Hepatocyte (in vitro differentiated cells): ENCODE data around the gene COTL1. TPM values are rescaled to one million over a fixed set of nuclear protein-coding genes. Genes with fewer than 3 reads are reported as not detected.
"Not testable (repeated sequence)": the region's sequence is repeated elsewhere in the genome, so short reads cannot be mapped to it uniquely, and the experiment has no call there.

Experiments used
- DNase-seq: peaks from one replicate; pipeline ENCODE4 v3.0.0-alpha.2; 2016; ENCODE audit warnings: low spot score
- H2AFZ ChIP-seq: fragments of 200-600 bp; sonication (generic); 2 replicates; pipeline ENCODE4 v1.6.0; 2016; ENCODE audit warnings: antibody characterized with exemption, mild to moderate bottlenecking
- H3K27ac ChIP-seq: fragments of 200-600 bp; sonication (generic); 2 replicates; pipeline ENCODE4 v1.5.1; 2016; ENCODE audit warnings: mild to moderate bottlenecking
- H3K27me3 ChIP-seq: fragments of 200-600 bp; sonication (generic); 2 replicates; pipeline ENCODE4 v1.6.1; 2016
- H3K36me3 ChIP-seq: fragments of 200-600 bp; sonication (generic); replicated peaks from 2 replicates; pipeline ENCODE4 v1.5.1; 2016; ENCODE audit warnings: low read depth; ENCODE audit not compliant: insufficient read depth
- H3K4me1 ChIP-seq: fragments of 200-600 bp; sonication (generic); 2 replicates; pipeline ENCODE4 v1.5.1; 2016; ENCODE audit warnings: mild to moderate bottlenecking, moderate library complexity; ENCODE audit not compliant: insufficient read depth
- H3K4me2 ChIP-seq: fragments of 200-600 bp; sonication (generic); 2 replicates; pipeline ENCODE4 v1.6.0; 2016
- H3K4me3 ChIP-seq: fragments of 200-600 bp; sonication (generic); 2 replicates; pipeline ENCODE4 v1.5.1; 2016; ENCODE audit warnings: mild to moderate bottlenecking
- H3K79me2 ChIP-seq: fragments of 200-600 bp; sonication (generic); 2 replicates; pipeline ENCODE4 v1.6.0; 2017; ENCODE audit warnings: mild to moderate bottlenecking
- H3K9me2 ChIP-seq: fragments of 200-600 bp; sonication (generic); replicated peaks from 2 replicates; pipeline ENCODE4 v1.6.0; 2017; ENCODE audit warnings: mild to moderate bottlenecking; ENCODE audit not compliant: insufficient read depth
- H3K9me3 ChIP-seq: fragments of 200-600 bp; sonication (generic); 2 replicates; pipeline ENCODE4 v1.5.1; 2016; ENCODE audit warnings: low read depth, mild to moderate bottlenecking
- H4K20me1 ChIP-seq: fragments of 200-600 bp; sonication (generic); 2 replicates; pipeline ENCODE4 v1.6.0; 2016; ENCODE audit warnings: mild to moderate bottlenecking; ENCODE audit not compliant: insufficient read depth, poor library complexity, severe bottlenecking
- CTCF ChIP-seq: fragments of 200-600 bp; sonication (generic); IDR thresholded peaks from 2 replicates; pipeline ENCODE4 v1.5.1; 2016; ENCODE audit warnings: antibody characterized with exemption, mild to moderate bottlenecking; ENCODE audit not compliant: poor library complexity
- EZH2 ChIP-seq: fragments of 200-600 bp; sonication (generic); IDR thresholded peaks from 2 replicates; pipeline ENCODE4 v1.6.1; 2016; ENCODE audit warnings: antibody characterized with exemption, mild to moderate bottlenecking, borderline replicate concordance
- EZH2phosphoT487 ChIP-seq: fragments of 200-600 bp; sonication (generic); IDR thresholded peaks from one replicate; pipeline ENCODE4 v1.6.1; 2018; ENCODE audit warnings: antibody characterized with exemption, mild to moderate bottlenecking, low read depth, moderate library complexity; ENCODE audit not compliant: unreplicated experiment, severe bottlenecking
- WGBS: methylation state at CpG from one replicate; pipeline ENCODE4 v1.1.6; 2016; ENCODE audit warnings: low lambda C conversion rate; ENCODE audit errors: missing lambda C conversion rate; 5-methylcytosine and 5-hydroxymethylcytosine counted together
- polyA plus RNA-seq: library from polyadenylated mRNA; unstranded; fragments of >200 nt; fragmentation: Nextera tagmentation; extraction: Ambion mirVana; gene quantifications from 2 replicates; pipeline ENCODE4 v1.2.1, GENCODE V29; 2016
- total RNA-seq: library from RNA; depleted of rRNA; stranded (reverse); fragments of >200 nt; gene quantifications from 2 replicates; pipeline ENCODE4 v1.2.3, GENCODE V29; 2014

COTL1 gene
- total and polyA plus RNA-seq, 2 experiments from 2014 or later = 30.1 to 104 TPM

DNA sequence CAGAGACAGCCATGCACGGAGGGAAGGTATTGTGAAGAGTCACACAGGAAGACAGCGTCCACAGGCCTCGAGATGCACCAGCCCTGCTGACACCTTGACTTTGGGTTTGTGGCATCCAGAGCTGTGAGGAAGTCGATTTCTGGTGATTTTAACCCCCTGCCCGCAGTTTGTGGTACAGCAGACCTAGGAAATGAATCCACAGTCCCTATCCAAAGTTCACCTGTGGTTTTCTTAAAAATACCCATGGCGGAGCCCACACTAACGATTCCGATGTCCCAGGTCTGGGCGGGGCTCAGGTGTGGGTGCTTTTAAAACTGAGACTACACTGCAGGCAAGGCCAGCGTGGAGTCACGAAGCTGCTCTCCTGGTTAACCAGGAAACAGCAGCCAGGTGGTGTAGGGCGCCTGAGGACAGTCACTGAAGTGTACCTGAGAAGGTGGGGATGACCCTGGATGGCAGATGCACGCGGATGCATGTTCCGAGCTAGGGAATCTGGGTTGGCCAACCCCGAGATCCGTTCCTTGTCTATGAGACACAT lies 99.0 kb downstream of the COTL1 start:
- Histone ChIP-seq H2AFZ (no peak overlapping the region), H4K20me1 (no peaks in the 10 kb centered on the region), H3K27me3 (no peaks in the 10 kb centered on the region), H3K4me2 (no peak overlapping the region), H3K4me1 (no peaks in the 10 kb centered on the region), H3K4me3 (no peak overlapping the region), H3K36me3 (no peaks in the 10 kb centered on the region), H3K27ac (no peak overlapping the region), H3K79me2 (no peaks in the 10 kb centered on the region), H3K9me2 (no peaks in the 10 kb centered on the region), H3K9me3 (no peaks in the 10 kb centered on the region)
- 92% methylated on average over 17 of the region's 17 CpGs for WGBS
- TF ChIP-seq EZH2phosphoT487 (no peak), EZH2 (no peak), CTCF (no peak)
- DNase-seq = no peak

GRCh38 chr16:84518220-84518619 lies 99.7 kb downstream of the COTL1 start:
- not testable (repeated sequence) for H4K20me1 ChIP-seq, H3K9me3 ChIP-seq, DNase-seq, H3K4me1 ChIP-seq, H3K4me2 ChIP-seq, H3K4me3 ChIP-seq, H2AFZ ChIP-seq, H3K36me3 ChIP-seq, H3K27ac ChIP-seq, H3K79me2 ChIP-seq, H3K9me2 ChIP-seq, H3K27me3 ChIP-seq
- 97% methylated on average over 3 of the region's 3 CpGs for WGBS

DNA sequence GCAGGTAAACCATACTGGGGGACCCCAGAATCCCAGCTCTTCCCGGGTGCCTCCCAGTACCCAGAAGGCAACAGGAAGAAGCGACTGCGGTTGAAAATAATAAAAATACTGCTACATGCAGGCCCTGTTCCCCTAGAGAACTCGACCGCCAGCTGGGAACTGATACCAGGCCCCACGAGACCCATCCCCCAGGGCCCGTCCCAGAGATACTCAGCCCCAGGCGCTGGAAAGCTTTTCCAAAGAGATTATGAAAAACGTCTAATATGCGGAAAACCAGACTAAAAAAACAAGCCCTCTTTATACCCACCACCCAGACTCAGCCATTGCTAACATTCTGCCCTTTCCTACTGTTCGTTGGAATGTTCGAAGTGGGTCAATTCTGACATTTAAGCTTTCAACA lies 100.5 kb downstream of the COTL1 start:
- H3K27ac ChIP-seq = no peak overlapping the region
- H3K4me1 ChIP-seq = no peaks in the 10 kb centered on the region
- H3K9me3 ChIP-seq = no peaks in the 10 kb centered on the region
- TF ChIP-seq CTCF = no peak
- no peak for TF ChIP-seq EZH2phosphoT487
- no peak for TF ChIP-seq EZH2
- no peak overlapping the region for H3K4me2 ChIP-seq
- DNase-seq = no peak
- H4K20me1 ChIP-seq = no peaks in the 10 kb centered on the region
- H3K36me3 ChIP-seq = no peaks in the 10 kb centered on the region
- no peak overlapping the region for H2AFZ ChIP-seq
- no peaks in the 10 kb centered on the region for H3K9me2 ChIP-seq
- WGBS = 67% methylated on average over 12 of the region's 12 CpGs
- H3K27me3 ChIP-seq = no peaks in the 10 kb centered on the region
- H3K79me2 ChIP-seq = no peaks in the 10 kb centered on the region
- H3K4me3 ChIP-seq = no peak overlapping the region

Other genes starting within 250 kb of the COTL1 start
- 6.0 and 12.2 TPM in 2 replicates for gene ATP2C2, start 249.5 kb downstream of the COTL1 start, total RNA-seq
- gene ATP2C2, start 249.5 kb downstream of the COTL1 start, polyA plus RNA-seq = 6.8 and 7.2 TPM in 2 replicates
- gene MEAK7, start 113.4 kb downstream of the COTL1 start, total RNA-seq = 13.5 and 29.7 TPM in 2 replicates
- gene MEAK7, start 113.4 kb downstream of the COTL1 start, polyA plus RNA-seq = 21.6 and 22.6 TPM in 2 replicates
- 45.0 and 50.5 TPM in 2 replicates for gene KLHL36, start 30.4 kb upstream of the COTL1 start, total RNA-seq
- gene KLHL36, start 30.4 kb upstream of the COTL1 start, polyA plus RNA-seq = 24.4 and 29.9 TPM in 2 replicates
- 50.3 and 53.1 TPM in 2 replicates for gene USP10, start 81.9 kb upstream of the COTL1 start, total RNA-seq
- 54.8 and 62.4 TPM in 2 replicates for gene USP10, start 81.9 kb upstream of the COTL1 start, polyA plus RNA-seq
- 253 and 281 TPM in 2 replicates for gene CRISPLD2, start 201.9 kb upstream of the COTL1 start, total RNA-seq
- 284 and 315 TPM in 2 replicates for gene CRISPLD2, start 201.9 kb upstream of the COTL1 start, polyA plus RNA-seq